Fibroblast of villous mesenchyme (primary cell): Measurements from ENCODE around the gene EXOSC9. TPM values are rescaled to one million over a fixed set of nuclear protein-coding genes. Genes with fewer than 3 reads are reported as not detected.

Source experiments
- DNase-seq: peaks from one replicate; pipeline ENCODE4 v3.0.0-alpha.2; 2010; ENCODE audit warnings: low read depth
- H3K4me3 ChIP-seq: 2 replicates; pipeline ENCODE4 v1.5.1; 2011; ENCODE audit warnings: low read depth, mild to moderate bottlenecking, low read length
- total RNA-seq: library from RNA; depleted of rRNA; stranded (reverse); fragments of >200 nt; gene quantifications from 2 replicates; pipeline ENCODE4 v1.2.3, GENCODE V29; 2012
- TF ChIP-seq, protein P1 (sequence below): IDR thresholded peaks from 2 replicates; pipeline ENCODE4 v1.5.1; 2012; ENCODE audit warnings: low read depth, mild to moderate bottlenecking, low read length; ENCODE audit not compliant: insufficient read depth

EXOSC9 gene
- total RNA-seq, 1 donor, result 34.5 TPM

DNA sequence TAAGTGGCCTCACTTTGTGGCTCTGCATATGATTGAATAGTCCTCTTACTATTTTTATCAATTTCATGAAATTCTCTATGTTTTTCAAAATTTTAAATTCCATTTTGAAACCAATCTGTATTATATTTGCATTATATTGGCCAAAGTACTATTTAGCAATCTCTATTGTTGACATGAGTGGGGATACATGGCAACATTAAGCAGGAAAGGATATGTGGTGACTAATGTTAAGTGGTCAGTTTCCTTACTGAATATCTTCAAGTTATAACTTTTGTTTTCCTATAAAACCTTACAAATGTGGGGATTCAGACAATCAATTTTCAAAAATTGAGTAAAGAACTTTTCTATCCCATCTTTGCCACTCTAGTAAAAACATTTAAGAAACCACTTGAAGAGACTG lies 59.0 kb downstream of the EXOSC9 start:
- TF ChIP-seq, protein P1, sequence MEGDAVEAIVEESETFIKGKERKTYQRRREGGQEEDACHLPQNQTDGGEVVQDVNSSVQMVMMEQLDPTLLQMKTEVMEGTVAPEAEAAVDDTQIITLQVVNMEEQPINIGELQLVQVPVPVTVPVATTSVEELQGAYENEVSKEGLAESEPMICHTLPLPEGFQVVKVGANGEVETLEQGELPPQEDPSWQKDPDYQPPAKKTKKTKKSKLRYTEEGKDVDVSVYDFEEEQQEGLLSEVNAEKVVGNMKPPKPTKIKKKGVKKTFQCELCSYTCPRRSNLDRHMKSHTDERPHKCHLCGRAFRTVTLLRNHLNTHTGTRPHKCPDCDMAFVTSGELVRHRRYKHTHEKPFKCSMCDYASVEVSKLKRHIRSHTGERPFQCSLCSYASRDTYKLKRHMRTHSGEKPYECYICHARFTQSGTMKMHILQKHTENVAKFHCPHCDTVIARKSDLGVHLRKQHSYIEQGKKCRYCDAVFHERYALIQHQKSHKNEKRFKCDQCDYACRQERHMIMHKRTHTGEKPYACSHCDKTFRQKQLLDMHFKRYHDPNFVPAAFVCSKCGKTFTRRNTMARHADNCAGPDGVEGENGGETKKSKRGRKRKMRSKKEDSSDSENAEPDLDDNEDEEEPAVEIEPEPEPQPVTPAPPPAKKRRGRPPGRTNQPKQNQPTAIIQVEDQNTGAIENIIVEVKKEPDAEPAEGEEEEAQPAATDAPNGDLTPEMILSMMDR, result no peak
- DNase-seq, result no peak
- H3K4me3 ChIP-seq, result no peak overlapping the region

DNA sequence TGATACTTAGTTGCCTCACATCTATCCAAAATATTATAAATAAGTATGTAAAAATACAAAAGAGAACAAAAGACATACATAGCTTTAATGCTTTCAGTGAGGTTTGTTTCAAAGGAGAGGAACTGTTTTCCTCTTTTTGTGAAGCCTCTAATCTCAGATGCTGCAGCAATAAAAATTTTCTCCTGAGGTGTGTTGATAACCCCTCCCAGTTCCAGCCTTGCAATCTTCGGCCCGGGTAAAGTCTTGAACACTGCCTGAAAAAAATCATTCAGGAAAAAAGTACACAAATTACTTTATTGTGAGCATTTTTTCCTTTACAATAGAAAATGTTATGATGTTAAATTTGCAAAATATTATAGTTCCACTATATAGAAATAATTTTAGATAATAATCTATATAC lies 60.3 kb downstream of the EXOSC9 start:
- TF ChIP-seq, protein P1, result no peak
- no peak overlapping the region for H3K4me3 ChIP-seq
- DNase-seq, result no peak

DNA sequence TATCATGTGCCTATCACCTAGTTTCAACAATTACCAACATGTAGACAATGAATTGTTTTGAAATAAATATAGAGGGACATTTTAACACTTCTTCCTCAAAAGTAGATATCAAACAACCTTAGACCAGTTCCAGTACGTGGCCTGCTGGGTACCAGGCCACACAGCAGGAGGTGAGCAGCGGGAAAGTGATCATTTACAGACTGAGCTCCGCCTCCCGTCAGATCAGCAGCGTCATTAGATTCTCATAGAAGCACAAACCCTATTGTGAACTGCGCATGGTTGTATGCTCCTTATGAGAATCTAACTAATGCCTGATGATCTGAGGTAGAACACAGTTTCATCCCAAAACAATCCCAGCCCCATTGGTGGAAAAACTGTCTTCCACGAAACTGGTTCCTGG lies 62.7 kb downstream of the EXOSC9 start:
- TF ChIP-seq, protein P1, result no peak

More for the DNA sequence above, 62.7 kb downstream of the EXOSC9 start:
- H3K4me3 ChIP-seq, result no peak overlapping the region
- no peak for DNase-seq

Other genes with a start within 250 kb of the EXOSC9 start
- 811 and 939 TPM in 2 replicates for gene ANXA5, start 104.3 kb upstream of the EXOSC9 start, total RNA-seq
- 0.43 and 0.64 TPM in 2 replicates for gene SMIM43, start 36.2 kb upstream of the EXOSC9 start, total RNA-seq
- gene CCNA2, start 22.6 kb downstream of the EXOSC9 start, total RNA-seq, result 27.1 and 54.0 TPM in 2 replicates
- 23.2 and 29.4 TPM in 2 replicates for gene BBS7, start 69.2 kb downstream of the EXOSC9 start, total RNA-seq
- 0.97 and 1.3 TPM in 2 replicates for gene TRPC3, start 150.7 kb downstream of the EXOSC9 start, total RNA-seq